H1 (cell line): ENCODE measurements around the gene LRTM2.

Experiments used
- CTCF ChIP-seq, 3 experiments: IDR thresholded peaks; 1 replicate in 2 of 3; 2 replicates in 1 of 3; pipeline versions ENCODE4 v1.5.1 to v1.6.1; 2011; ENCODE audit warnings: low read length in 3 of 3, mild to moderate bottlenecking in 3 of 3, inconsistent platforms in 2 of 3, low read depth in 1 of 3, moderate library complexity in 1 of 3; ENCODE audit not compliant: insufficient read depth in 1 of 3; ENCODE audit errors: control extremely low read depth in 1 of 3
- EP300 ChIP-seq, 2 experiments: IDR thresholded peaks; 1 replicate in 1 of 2; 2 replicates in 1 of 2; pipeline ENCODE4 v1.6.1; 2011 to 2012; ENCODE audit warnings: low read depth in 2 of 2, low read length in 2 of 2, mild to moderate bottlenecking in 2 of 2, borderline replicate concordance in 1 of 2, inconsistent platforms in 1 of 2, moderate library complexity in 1 of 2
- PHF8 ChIP-seq: fragments of 200-600 bp; sonication (generic); conservative IDR thresholded peaks from 2 replicates; pipeline ENCODE4 v1.7.1; 2012; ENCODE audit warnings: low read depth, mild to moderate bottlenecking, inconsistent platforms, low read length, moderate library complexity
- POLR2A ChIP-seq, 2 experiments: IDR thresholded peaks; 1 replicate in 1 of 2; 2 replicates in 1 of 2; pipeline ENCODE4 v1.6.1; 2011; ENCODE audit warnings: low read depth in 2 of 2, low read length in 2 of 2, mild to moderate bottlenecking in 2 of 2; ENCODE audit errors: control extremely low read depth in 1 of 2
- RAD21 ChIP-seq, 2 experiments: IDR thresholded peaks in 1 of 2; conservative IDR thresholded peaks in 1 of 2; 2 replicates each; pipeline ENCODE4 v1.6.1; 2011; ENCODE audit warnings: low read depth in 2 of 2, low read length in 2 of 2, improper control_type of control experiment in 1 of 2, inconsistent platforms in 1 of 2, mild to moderate bottlenecking in 1 of 2, moderate library complexity in 1 of 2
- RBBP5 ChIP-seq: IDR thresholded peaks from 2 replicates; pipeline ENCODE4 v1.7.1; 2012; ENCODE audit warnings: low read depth, mild to moderate bottlenecking, inconsistent platforms, low read length, moderate library complexity, borderline replicate concordance
- SP1 ChIP-seq: IDR thresholded peaks from 2 replicates; pipeline ENCODE4 v1.6.1; 2011; ENCODE audit warnings: low read depth, low read length
- TEAD4 ChIP-seq: IDR thresholded peaks from 2 replicates; pipeline ENCODE4 v1.6.1; 2012; ENCODE audit warnings: low read depth, low read length, inconsistent platforms, mixed read lengths

DNA sequence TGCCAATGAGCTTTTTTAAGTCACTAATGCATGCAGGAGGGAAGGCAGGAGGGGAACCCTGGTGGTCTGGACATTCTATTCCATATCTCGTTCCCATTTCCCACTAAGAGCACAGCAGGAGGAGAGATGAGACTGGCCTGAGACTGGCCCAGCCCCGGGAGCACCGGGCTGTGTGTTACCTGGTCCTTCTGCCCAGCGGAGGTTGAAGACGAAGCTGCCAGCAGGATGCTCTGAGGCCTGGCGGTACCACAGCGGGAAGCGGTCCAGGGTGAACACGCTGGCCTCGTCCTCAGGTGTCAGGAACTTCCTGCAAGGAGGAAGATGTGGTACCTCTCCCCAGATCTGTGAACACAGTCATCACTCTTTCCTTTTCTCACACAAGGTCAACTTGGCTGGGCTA is 23.9 kb downstream of the LRTM2 start:
- no peak for TF ChIP-seq EP300 (IDR thresholded peaks at IDR 0.05; ENCODE audit: borderline replicate concordance in 1 of 2, low read depth in 2 of 2, low read length in 2 of 2)
- TF ChIP-seq POLR2A (IDR thresholded peaks at IDR 0.05; ENCODE audit: control extremely low read depth in 1 of 2, low read depth in 2 of 2, low read length in 2 of 2) = no peak
- no peak for TF ChIP-seq SP1
- TF ChIP-seq PHF8 = no peak
- TF ChIP-seq RBBP5 = no peak
- no peak for TF ChIP-seq CTCF (IDR thresholded peaks at IDR 0.05; ENCODE audit: control extremely low read depth in 1 of 3, insufficient read depth in 1 of 3, low read depth in 1 of 3, low read length in 3 of 3)
- no peak for TF ChIP-seq RAD21 (IDR thresholded peaks at IDR 0.05 in 1 of 2, conservative IDR thresholded peaks at IDR 0.05 in 1 of 2; ENCODE audit: low read depth in 2 of 2, low read length in 2 of 2)
- TF ChIP-seq TEAD4 = no peak
